Measurements from ENCODE around the gene INTS15.

DNA sequence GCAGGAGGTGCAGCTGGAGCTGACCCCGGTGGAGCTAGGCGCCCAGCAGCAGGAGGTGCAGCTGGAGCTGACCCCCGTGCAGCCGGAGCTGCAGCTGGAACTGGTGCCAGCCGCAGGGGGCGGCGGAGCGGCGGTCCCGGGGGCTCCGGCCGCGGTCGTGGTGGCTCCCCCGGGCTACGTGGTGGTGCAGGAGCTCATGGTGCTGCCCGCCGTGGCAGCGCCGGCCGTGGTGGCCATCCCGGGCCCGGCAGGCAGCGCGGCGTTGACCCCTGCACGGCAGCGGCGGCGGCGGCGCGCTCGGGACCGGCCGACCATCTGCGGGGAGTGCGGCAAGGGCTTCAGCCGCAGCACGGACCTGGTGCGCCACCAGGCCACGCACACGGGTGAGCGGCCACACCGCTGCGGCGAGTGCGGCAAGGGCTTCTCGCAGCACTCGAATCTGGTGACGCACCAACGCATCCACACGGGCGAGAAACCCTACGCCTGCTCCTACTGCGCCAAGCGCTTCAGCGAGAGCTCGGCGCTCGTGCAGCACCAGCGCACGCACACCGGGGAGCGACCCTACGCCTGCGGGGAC, 32.4 kb downstream of the INTS15 start:
- TF ChIP-seq, protein P1, sequence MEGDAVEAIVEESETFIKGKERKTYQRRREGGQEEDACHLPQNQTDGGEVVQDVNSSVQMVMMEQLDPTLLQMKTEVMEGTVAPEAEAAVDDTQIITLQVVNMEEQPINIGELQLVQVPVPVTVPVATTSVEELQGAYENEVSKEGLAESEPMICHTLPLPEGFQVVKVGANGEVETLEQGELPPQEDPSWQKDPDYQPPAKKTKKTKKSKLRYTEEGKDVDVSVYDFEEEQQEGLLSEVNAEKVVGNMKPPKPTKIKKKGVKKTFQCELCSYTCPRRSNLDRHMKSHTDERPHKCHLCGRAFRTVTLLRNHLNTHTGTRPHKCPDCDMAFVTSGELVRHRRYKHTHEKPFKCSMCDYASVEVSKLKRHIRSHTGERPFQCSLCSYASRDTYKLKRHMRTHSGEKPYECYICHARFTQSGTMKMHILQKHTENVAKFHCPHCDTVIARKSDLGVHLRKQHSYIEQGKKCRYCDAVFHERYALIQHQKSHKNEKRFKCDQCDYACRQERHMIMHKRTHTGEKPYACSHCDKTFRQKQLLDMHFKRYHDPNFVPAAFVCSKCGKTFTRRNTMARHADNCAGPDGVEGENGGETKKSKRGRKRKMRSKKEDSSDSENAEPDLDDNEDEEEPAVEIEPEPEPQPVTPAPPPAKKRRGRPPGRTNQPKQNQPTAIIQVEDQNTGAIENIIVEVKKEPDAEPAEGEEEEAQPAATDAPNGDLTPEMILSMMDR (optimal IDR thresholded peaks at IDR 0.05 in 1 of 3, IDR thresholded peaks at IDR 0.05 in 1 of 3, conservative IDR thresholded peaks at IDR 0.05 in 1 of 3; ENCODE audit: extremely low read depth in 1 of 3, insufficient read depth in 2 of 3, low read length in 3 of 3): no peak
- TF ChIP-seq EZH2 (IDR thresholded peaks at IDR 0.05; ENCODE audit: low read length): no peak
